WTC11 (cell line): ENCODE data around the gene NEUROD1. TPM values are rescaled to one million over a fixed set of nuclear protein-coding genes. Genes with fewer than 3 reads are reported as not detected.

Experiments
- ATAC-seq: fragments of 200-7000 bp; cut with Tn5 transposase; 2 replicates; pipeline ENCODE4 v1.10.0; 2021; ENCODE audit warnings: mild to moderate bottlenecking, moderate library complexity
- CTCF ChIA-PET: fragments of 300-600 bp; sonication (Branson Sonifier 250); formaldehyde crosslinking; loops from one replicate; lab custom pipeline; 2021; ENCODE audit warnings: antibody characterized with exemption; lab: Charles Lee
- POLR2A ChIA-PET: fragments of 350-600 bp; sonication (Branson Sonifier 250); formaldehyde crosslinking; loops from one replicate; lab custom pipeline; 2021; ENCODE audit warnings: antibody characterized with exemption; lab: Charles Lee
- DNase-seq: peaks from one replicate; pipeline ENCODE4 v3.0.0; 2021; ENCODE audit warnings: low spot score
- H3K27ac Mint-ChIP-seq: 2 replicates; pipeline ENCODE4 v1.8.0; 2021; ENCODE audit warnings: mixed read lengths
- H3K27me3 Mint-ChIP-seq: 2 replicates; pipeline ENCODE4 v1.8.0; 2021; ENCODE audit warnings: low read depth, mild to moderate bottlenecking, moderate library complexity, mixed read lengths
- H3K36me3 Mint-ChIP-seq: 2 replicates; pipeline ENCODE4 v1.8.0; 2021; ENCODE audit warnings: mixed read lengths
- H3K4me1 Mint-ChIP-seq: 2 replicates; pipeline ENCODE4 v1.8.0; 2022; ENCODE audit warnings: mixed read lengths
- H3K4me3 Mint-ChIP-seq: 2 replicates; pipeline ENCODE4 v1.8.0; 2021; ENCODE audit warnings: mild to moderate bottlenecking, moderate library complexity, mixed read lengths
- H3K9me3 Mint-ChIP-seq: 2 replicates; pipeline ENCODE4 v1.8.0; 2021; ENCODE audit warnings: mixed read lengths
- HMGA2 ChIP-seq: fragments of 250-450 bp; sonication (Bioruptor Pico); IDR thresholded peaks from 2 replicates; pipeline ENCODE4 v1.4.0; 2021; ENCODE audit warnings: mild to moderate bottlenecking, moderate library complexity
- MAX ChIP-seq: sonication (generic); formaldehyde crosslinking; IDR thresholded peaks from 2 replicates; pipeline ENCODE4 v1.8.0; 2022; ENCODE audit warnings: mild to moderate bottlenecking, missing genetic modification reagents
- MXD4 ChIP-seq: fragments of 250-450 bp; sonication (Bioruptor Pico); IDR thresholded peaks from 2 replicates; pipeline ENCODE4 v1.8.0; 2021; ENCODE audit warnings: mild to moderate bottlenecking, moderate library complexity, borderline replicate concordance
- ZBTB43 ChIP-seq: sonication (generic); formaldehyde crosslinking; IDR thresholded peaks from 2 replicates; pipeline ENCODE4 v1.8.1; 2023; ENCODE audit warnings: mild to moderate bottlenecking, missing genetic modification reagents
- ZNF138 ChIP-seq: sonication (generic); formaldehyde crosslinking; conservative IDR thresholded peaks from 2 replicates; pipeline ENCODE4 v1.8.1; 2022; ENCODE audit warnings: mild to moderate bottlenecking, moderate library complexity, missing genetic modification reagents
- ZNF416 ChIP-seq: fragments of 250-450 bp; sonication (Bioruptor Pico); IDR thresholded peaks from 2 replicates; pipeline ENCODE4 v1.9.0; 2021; ENCODE audit warnings: mild to moderate bottlenecking, inconsistent platforms
- total RNA-seq: library from RNA; stranded (reverse); gene quantifications from 3 replicates; pipeline ENCODE4 v1.2.3, GENCODE V29; 2021
- TF ChIP-seq, protein P1 (sequence below): sonication (generic); formaldehyde crosslinking; IDR thresholded peaks from 2 replicates; pipeline ENCODE4 v1.8.0; 2022; ENCODE audit warnings: mild to moderate bottlenecking, missing genetic modification reagents
- TF ChIP-seq, protein P2 (sequence below): sonication (generic); formaldehyde crosslinking; IDR thresholded peaks from 2 replicates; pipeline ENCODE4 v1.8.1; 2022; ENCODE audit warnings: mild to moderate bottlenecking, missing genetic modification reagents, moderate library complexity, borderline replicate concordance
- TF ChIP-seq, protein P3 (sequence below): fragments of 250-450 bp; sonication (Bioruptor Pico); conservative IDR thresholded peaks from 2 replicates; pipeline ENCODE4 v1.9.0; 2021; ENCODE audit warnings: mild to moderate bottlenecking
- TF ChIP-seq, protein P4 (sequence below): sonication (generic); formaldehyde crosslinking; IDR thresholded peaks from 2 replicates; pipeline ENCODE4 v1.8.0; 2023; ENCODE audit warnings: missing genetic modification reagents, mild to moderate bottlenecking, borderline replicate concordance

The NEUROD1 gene
- total RNA-seq, 1 experiment from 2014 or later, result 0.07 TPM

DNA sequence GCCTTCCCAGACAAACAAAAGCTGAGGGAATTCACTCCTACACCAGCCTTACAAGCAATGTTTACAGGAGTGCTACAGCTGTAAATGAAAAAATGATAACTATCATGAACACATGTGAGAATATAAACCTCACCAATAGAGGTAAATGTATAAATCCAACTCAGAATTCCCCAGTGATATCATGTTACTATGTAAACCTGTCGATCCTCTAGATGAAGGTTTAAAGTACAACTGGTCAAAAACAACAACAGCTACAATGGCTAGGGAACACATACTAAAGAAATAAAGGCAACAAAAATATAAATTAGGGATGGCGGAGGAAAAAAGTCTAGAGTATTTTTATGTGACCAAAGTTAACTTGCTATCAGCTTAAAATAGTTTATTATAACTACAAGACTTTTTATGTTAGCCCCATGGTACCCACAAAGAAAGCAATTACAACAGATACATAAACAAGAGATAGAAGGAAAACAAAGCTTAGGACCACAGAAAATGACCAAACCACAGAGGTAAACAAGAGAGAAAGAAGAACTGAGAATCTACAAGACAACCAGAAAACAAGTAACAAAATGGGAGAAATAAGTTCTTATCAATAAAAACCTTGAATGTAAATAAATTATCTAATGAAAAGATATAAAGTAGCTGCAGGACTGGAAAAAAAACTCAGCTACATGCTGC lies 31.7 kb downstream of the NEUROD1 start:
- CTCF ChIA-PET, result interaction anchor here (0.6 to 0.9 kb wide), 2 partner anchors 67 to 243 kb away, joined by 3 to 6 read pairs; no protein-coding TSS in a partner anchor

More for the DNA sequence above, 31.7 kb downstream of the NEUROD1 start:
- TF ChIP-seq MAX (CRISPR knock-in tag), result no peak
- TF ChIP-seq HMGA2, result no peak
- TF ChIP-seq, protein P1, sequence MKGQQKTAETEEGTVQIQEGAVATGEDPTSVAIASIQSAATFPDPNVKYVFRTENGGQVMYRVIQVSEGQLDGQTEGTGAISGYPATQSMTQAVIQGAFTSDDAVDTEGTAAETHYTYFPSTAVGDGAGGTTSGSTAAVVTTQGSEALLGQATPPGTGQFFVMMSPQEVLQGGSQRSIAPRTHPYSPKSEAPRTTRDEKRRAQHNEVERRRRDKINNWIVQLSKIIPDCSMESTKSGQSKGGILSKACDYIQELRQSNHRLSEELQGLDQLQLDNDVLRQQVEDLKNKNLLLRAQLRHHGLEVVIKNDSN, result no peak
- TF ChIP-seq, protein P2, sequence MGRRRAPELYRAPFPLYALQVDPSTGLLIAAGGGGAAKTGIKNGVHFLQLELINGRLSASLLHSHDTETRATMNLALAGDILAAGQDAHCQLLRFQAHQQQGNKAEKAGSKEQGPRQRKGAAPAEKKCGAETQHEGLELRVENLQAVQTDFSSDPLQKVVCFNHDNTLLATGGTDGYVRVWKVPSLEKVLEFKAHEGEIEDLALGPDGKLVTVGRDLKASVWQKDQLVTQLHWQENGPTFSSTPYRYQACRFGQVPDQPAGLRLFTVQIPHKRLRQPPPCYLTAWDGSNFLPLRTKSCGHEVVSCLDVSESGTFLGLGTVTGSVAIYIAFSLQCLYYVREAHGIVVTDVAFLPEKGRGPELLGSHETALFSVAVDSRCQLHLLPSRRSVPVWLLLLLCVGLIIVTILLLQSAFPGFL (CRISPR knock-in tag), result no peak
- TF ChIP-seq, protein P3, sequence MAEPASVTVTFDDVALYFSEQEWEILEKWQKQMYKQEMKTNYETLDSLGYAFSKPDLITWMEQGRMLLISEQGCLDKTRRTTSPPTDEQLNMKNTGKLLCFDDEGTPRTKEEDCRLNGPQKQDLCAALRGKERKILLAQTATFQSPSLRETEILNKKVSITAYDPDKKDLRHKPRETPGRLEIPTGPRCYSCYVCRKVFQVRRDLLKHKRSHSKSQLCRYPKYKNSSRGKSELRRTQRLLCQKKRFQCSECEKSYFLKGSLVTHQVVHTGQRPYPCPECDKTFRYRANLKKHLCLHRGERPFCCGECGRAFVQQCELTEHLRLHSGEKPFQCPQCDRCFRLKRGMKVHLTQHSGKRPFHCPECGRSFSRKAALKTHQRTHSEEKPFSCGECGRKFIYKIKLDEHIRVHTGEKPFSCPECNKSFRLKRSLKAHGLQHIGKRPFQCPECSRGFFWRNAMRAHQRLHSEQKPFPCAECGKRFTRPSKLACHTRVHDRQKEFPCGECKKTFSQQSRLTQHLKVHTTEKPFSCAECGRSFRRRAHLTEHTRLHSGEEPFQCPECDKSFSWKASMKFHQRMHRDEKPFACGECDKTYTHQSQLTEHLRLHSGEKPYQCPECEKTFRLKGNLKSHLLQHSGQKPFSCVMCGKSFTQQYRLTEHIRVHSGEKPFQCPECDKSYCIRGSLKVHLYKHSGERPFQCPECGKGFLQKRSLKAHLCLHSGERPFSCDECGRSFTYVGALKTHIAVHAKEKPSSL (CRISPR knock-in tag), result no peak
- TF ChIP-seq, protein P4, sequence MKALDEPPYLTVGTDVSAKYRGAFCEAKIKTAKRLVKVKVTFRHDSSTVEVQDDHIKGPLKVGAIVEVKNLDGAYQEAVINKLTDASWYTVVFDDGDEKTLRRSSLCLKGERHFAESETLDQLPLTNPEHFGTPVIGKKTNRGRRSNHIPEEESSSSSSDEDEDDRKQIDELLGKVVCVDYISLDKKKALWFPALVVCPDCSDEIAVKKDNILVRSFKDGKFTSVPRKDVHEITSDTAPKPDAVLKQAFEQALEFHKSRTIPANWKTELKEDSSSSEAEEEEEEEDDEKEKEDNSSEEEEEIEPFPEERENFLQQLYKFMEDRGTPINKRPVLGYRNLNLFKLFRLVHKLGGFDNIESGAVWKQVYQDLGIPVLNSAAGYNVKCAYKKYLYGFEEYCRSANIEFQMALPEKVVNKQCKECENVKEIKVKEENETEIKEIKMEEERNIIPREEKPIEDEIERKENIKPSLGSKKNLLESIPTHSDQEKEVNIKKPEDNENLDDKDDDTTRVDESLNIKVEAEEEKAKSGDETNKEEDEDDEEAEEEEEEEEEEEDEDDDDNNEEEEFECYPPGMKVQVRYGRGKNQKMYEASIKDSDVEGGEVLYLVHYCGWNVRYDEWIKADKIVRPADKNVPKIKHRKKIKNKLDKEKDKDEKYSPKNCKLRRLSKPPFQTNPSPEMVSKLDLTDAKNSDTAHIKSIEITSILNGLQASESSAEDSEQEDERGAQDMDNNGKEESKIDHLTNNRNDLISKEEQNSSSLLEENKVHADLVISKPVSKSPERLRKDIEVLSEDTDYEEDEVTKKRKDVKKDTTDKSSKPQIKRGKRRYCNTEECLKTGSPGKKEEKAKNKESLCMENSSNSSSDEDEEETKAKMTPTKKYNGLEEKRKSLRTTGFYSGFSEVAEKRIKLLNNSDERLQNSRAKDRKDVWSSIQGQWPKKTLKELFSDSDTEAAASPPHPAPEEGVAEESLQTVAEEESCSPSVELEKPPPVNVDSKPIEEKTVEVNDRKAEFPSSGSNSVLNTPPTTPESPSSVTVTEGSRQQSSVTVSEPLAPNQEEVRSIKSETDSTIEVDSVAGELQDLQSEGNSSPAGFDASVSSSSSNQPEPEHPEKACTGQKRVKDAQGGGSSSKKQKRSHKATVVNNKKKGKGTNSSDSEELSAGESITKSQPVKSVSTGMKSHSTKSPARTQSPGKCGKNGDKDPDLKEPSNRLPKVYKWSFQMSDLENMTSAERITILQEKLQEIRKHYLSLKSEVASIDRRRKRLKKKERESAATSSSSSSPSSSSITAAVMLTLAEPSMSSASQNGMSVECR (CRISPR knock-in tag), result no peak
- no peak for TF ChIP-seq MXD4
- no peak for TF ChIP-seq ZBTB43 (CRISPR knock-in tag)
- TF ChIP-seq ZNF138 (CRISPR knock-in tag), result no peak
- no peak for TF ChIP-seq ZNF416 (CRISPR knock-in tag)
- no peak for ATAC-seq
- Mint-ChIP-seq H3K4me1 (no peaks in the 10 kb centered on the region), H3K27me3 (peaks cover 13% of the 10 kb centered on the region), H3K36me3 (no peaks in the 10 kb centered on the region), H3K4me3 (no peak overlapping the region), H3K9me3 (no peaks in the 10 kb centered on the region), H3K27ac (no peak overlapping the region; the same call in 1 of the 2 replicates)
- POLR2A ChIA-PET, result interaction anchor here (0.5 to 0.7 kb wide), 2 partner anchors 75 to 843 kb away, joined by 3 to 4 read pairs; no protein-coding TSS in a partner anchor
- no peak for DNase-seq
